Activated T-cell treated with anti-CD3 and anti-CD28 coated beads for 4 hours (primary cell): ENCODE results near the gene SERPINB4.
"Not testable (repeated sequence)": the region's sequence is repeated elsewhere in the genome, so short reads cannot be mapped to it uniquely, and the experiment has no call there.

Experiments used
- DNase-seq: peaks from one replicate; pipeline ENCODE4 v3.0.0-alpha.2; 2020

The SERPINB4 gene

GRCh38 chr18:63644142-63644541 is at the start of gene SERPINB4:
SERPINB4 (minus strand) TSS chr18:63644256; CDS start chr18:63643577, 679 bp downstream.
- DNase-seq = not testable (repeated sequence)

- DNase-seq = no peak
Observed at GRCh38 chr18:63689064-63689463, 45.0 kb upstream of the SERPINB4 start.

GRCh38 chr18:63686871-63687270 is 42.8 kb upstream of the SERPINB4 start:
- DNase-seq = no peak

GRCh38 chr18:63684718-63685117 is 40.7 kb upstream of the SERPINB4 start:
- DNase-seq = no peak

- DNase-seq = no peak
Observed at GRCh38 chr18:63683890-63684289, 39.8 kb upstream of the SERPINB4 start.

GRCh38 chr18:63683152-63683551 is 39.1 kb upstream of the SERPINB4 start:
- DNase-seq = no peak

GRCh38 chr18:63681449-63682340 is 37.6 kb upstream of the SERPINB4 start:
- no peak for DNase-seq

GRCh38 chr18:63679820-63680606 is 36.0 kb upstream of the SERPINB4 start:
- DNase-seq = no peak

- no peak for DNase-seq
Observed at GRCh38 chr18:63677500-63678225, 33.6 kb upstream of the SERPINB4 start.

GRCh38 chr18:63676526-63677323 is 32.7 kb upstream of the SERPINB4 start:
- DNase-seq = no peak

- DNase-seq = no peak
Observed at GRCh38 chr18:63664571-63664970, 20.5 kb upstream of the SERPINB4 start.

GRCh38 chr18:63661750-63662149 is 17.7 kb upstream of the SERPINB4 start, which contains the start of gene SERPINB3:
SERPINB3 (minus strand) TSS chr18:63661893; CDS start chr18:63661216, 677 bp downstream.
- not testable (repeated sequence) for DNase-seq

- DNase-seq = not testable (repeated sequence)
Observed at GRCh38 chr18:63658920-63659319, 14.9 kb upstream of the SERPINB4 start.

- DNase-seq = not testable (repeated sequence)
Observed at GRCh38 chr18:63650271-63650670, 6.2 kb upstream of the SERPINB4 start.

GRCh38 chr18:63648241-63648640 is 4.2 kb upstream of the SERPINB4 start:
- DNase-seq = no peak

- DNase-seq = no peak
Observed at GRCh38 chr18:63646936-63647335, 2.9 kb upstream of the SERPINB4 start.

GRCh38 chr18:63644694-63645093 is 638 bp upstream of the SERPINB4 start:
- not testable (repeated sequence) for DNase-seq

GRCh38 chr18:63642668-63643356 is 1.2 kb downstream of the SERPINB4 start:
- DNase-seq = not testable (repeated sequence)

- DNase-seq = not testable (repeated sequence)
Observed at GRCh38 chr18:63641157-63641680, 2.8 kb downstream of the SERPINB4 start.

GRCh38 chr18:63637703-63638102 is 6.4 kb downstream of the SERPINB4 start:
- no peak for DNase-seq

- no peak for DNase-seq
Observed at GRCh38 chr18:63627819-63628218, 16.2 kb downstream of the SERPINB4 start.
